HG03565 (cell line): ENCODE data around the gene EP300.
"Not testable (repeated sequence)": the region's sequence is repeated elsewhere in the genome, so short reads cannot be mapped to it uniquely, and the experiment has no call there.

ENCODE experiments used
- ATAC-seq: cut with Tn5 transposase; IDR thresholded peaks from one replicate; pipeline ENCODE4 v1.9.1; 2021; ENCODE audit warnings: mild to moderate bottlenecking, moderate library complexity; ENCODE audit not compliant: unreplicated experiment

EP300 gene

GRCh38 chr22:41076857-41077256 lies 15.5 kb upstream of the EP300 start:
- no peak for ATAC-seq

GRCh38 chr22:41078931-41079330 lies 13.5 kb upstream of the EP300 start:
- no peak for ATAC-seq

GRCh38 chr22:41085842-41086241 lies 6.5 kb upstream of the EP300 start:
- ATAC-seq = no peak

GRCh38 chr22:41091132-41092022 lies 1.0 kb upstream of the EP300 start:
- ATAC-seq = peak; percentile 52

- no peak for ATAC-seq
Measured at GRCh38 chr22:41092847-41093411, 537 bp downstream of the EP300 start.

- ATAC-seq = no peak
Measured at GRCh38 chr22:41094041-41094593, 1.7 kb downstream of the EP300 start.

- no peak for ATAC-seq
Measured at GRCh38 chr22:41096391-41096790, 4.0 kb downstream of the EP300 start.

GRCh38 chr22:41096841-41097240 lies 4.4 kb downstream of the EP300 start:
- ATAC-seq = no peak

GRCh38 chr22:41099036-41099435 lies 6.6 kb downstream of the EP300 start:
- ATAC-seq = no peak

- no peak for ATAC-seq
Measured at GRCh38 chr22:41106122-41106968, 14.0 kb downstream of the EP300 start.

GRCh38 chr22:41106969-41107325 lies 14.6 kb downstream of the EP300 start:
- ATAC-seq = not testable (repeated sequence)

- ATAC-seq = no peak
Measured at GRCh38 chr22:41110968-41111367, 18.6 kb downstream of the EP300 start.

GRCh38 chr22:41116342-41116741 lies 23.9 kb downstream of the EP300 start:
- ATAC-seq = no peak

- ATAC-seq = no peak
Measured at GRCh38 chr22:41117127-41117965, 25.0 kb downstream of the EP300 start.

GRCh38 chr22:41123151-41123550 lies 30.8 kb downstream of the EP300 start:
- no peak for ATAC-seq

- no peak for ATAC-seq
Measured at GRCh38 chr22:41124086-41124485, 31.7 kb downstream of the EP300 start.

GRCh38 chr22:41127451-41127850 lies 35.1 kb downstream of the EP300 start:
- no peak for ATAC-seq

GRCh38 chr22:41128606-41129005 lies 36.2 kb downstream of the EP300 start:
- ATAC-seq = no peak

GRCh38 chr22:41132550-41132949 lies 40.2 kb downstream of the EP300 start:
- no peak for ATAC-seq

- ATAC-seq = no peak
Measured at GRCh38 chr22:41140365-41140957, 48.1 kb downstream of the EP300 start.
